GM19025 (cell line): Measurements from ENCODE around the gene KRT77.

Source experiments
- ATAC-seq: cut with Tn5 transposase; IDR thresholded peaks from one replicate; pipeline ENCODE4 v1.9.1; 2021; ENCODE audit warnings: mild to moderate bottlenecking, low read depth, moderate library complexity; ENCODE audit not compliant: unreplicated experiment

The KRT77 gene

DNA sequence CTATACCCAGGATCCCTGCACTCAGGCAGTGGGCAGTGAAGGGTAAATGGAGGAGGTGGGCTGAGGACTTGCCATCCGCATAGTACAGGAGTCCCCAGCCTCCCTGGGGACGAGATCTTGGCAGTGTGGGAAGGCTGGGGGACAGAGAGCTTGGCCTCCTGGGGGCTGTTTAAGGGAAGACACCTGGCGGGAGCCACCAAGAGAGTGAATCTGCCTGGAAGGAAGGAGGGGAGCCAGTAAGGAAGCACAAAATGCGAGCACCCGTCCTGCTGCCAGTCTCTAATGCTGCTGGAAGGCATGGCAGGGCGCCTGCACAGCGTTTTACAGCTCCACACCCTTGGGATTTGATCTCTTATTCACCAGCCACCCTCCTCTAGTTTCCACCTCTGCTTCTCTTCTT, 43.9 kb downstream of the KRT77 start:
- no peak for ATAC-seq

DNA sequence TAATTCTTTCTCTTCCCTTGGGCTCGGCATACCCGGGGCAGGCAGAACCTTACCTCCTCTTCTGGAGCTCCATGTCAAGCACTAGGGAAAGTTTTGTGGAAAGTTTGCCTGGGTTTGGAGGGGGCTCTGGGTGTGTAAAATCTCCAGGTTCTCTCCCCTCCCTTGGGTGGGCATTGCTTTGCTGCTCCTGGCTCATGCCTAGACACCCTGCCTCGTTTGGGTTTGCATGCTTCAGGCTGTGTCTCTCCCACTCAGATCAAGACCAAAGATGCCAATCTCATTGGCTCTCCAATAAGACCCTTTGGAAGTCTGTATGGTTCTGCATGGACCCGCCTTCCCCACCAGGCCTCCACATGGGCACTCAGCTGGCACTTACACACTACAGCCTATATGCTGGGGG, 45.1 kb downstream of the KRT77 start:
- no peak for ATAC-seq

DNA sequence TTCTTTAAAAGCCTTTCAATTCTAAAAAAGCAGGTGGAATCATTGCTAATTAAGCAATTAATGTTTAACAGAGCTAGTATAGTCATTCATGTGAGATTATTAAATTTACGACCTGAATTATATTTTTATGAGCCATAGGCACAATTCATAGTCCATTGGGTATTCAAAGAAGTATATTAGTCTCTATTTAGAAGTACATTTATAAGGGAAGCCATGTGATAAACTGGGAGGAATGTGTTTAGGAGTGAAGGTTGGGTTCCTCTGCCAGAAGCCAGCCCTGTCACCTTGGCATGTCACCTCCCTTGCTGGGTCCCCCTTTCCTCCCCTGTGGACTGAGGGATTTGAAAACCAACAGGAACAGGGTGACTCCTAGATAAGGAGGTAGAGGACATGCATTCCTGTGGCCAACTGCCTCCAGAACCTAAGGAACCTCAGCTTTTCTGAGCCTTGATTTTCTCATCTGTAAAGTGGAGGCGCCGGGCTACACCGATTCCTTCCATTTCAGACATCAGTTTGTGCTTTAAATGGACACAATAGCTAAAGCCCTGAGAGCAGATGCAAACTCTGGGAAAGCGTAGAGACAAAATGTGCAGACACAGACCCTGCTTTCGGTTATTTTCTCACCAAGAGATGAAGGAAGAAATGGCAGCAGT, 45.9 kb downstream of the KRT77 start:
- no peak for ATAC-seq

DNA sequence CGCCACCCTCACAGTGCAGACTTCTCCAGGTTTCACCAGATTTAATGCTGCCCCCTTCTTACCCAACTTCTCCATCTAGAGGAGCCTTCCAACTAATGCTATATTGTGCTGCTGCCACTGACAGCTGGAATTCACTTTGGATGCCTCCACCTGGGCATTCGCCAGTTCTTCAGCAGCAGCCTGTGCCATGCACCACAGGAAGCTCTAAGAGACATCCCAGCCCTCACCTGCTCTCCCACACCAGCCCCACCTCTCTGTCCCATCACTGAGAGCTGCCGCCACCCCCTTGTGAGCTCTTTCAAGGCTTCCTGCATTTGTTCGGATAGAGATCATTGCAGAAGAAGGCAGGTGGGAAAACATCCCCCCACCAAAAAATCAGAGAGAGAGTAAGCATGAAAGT, 46.7 kb downstream of the KRT77 start:
- ATAC-seq: no peak

DNA sequence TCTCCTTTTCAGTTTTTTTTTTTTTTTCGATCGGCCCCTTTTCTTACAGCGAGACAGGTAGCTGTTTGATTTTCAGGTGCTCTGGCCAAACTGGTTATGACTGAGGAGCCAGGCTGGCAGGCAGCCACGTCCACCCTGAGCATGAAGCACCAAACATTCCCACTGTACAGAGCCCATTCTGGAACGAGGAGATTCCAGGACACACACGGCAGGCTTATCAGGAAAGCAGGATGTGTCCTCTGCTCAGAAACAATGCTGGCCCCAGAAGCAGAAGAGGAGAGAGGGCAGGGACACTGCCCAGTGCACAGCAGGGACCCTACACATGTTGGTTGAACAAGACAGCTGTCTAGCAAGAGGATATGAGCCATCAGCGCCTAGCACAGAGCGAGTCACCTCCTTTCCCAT, 47.6 kb downstream of the KRT77 start:
- ATAC-seq: no peak

DNA sequence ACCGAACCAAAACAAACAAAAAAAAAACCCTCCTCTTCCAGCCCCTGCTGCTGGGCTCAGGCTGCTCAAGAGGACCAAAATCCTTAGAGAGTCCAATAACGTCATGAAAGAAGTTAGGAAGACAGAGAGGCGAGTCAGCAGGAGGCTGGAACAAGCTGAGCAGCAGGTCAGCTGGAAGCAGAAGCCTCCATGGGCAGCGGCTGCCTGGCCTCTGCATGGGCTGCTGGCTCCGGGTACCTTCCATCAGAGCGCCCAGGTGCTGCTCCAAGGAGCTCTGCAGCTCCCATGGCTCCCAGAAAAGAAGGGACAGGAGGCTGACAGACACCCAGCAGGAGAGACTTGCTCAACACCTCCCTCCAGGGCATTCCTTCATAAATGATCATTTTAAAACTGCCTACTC, 48.1 kb downstream of the KRT77 start:
- no peak for ATAC-seq

DNA sequence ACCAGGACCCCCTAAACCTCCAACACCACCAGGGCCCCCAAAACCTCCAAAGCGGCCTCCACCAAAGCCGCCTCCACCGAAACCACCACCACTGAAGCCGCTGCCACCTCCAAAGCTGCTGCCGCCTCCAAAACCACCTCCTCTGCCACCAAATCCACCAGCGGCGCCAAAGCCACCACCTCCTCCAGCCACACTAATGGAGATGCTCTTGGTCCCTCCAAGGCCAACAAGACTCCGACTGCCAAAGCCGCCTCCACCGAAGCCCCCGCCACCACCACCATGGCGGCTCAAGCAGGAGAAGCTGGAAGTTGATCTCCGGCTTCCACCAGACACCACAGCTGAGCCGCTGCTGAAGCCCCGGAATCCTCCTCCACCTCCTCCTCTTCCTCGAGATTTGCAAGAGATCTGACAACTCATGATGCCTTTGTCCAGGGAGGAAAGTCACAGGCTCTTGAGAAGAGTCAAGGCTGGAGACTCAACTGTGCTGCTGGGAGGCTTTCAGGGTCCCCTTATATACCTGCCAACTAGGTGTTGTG, 51.5 kb downstream of the KRT77 start, which contains the start of gene KRT2:
Gene KRT2 (minus strand): TSS at position 486 of the 536 bp plus-strand sequence. CDS start 69 bp downstream, at position 417.
- ATAC-seq: no peak

DNA sequence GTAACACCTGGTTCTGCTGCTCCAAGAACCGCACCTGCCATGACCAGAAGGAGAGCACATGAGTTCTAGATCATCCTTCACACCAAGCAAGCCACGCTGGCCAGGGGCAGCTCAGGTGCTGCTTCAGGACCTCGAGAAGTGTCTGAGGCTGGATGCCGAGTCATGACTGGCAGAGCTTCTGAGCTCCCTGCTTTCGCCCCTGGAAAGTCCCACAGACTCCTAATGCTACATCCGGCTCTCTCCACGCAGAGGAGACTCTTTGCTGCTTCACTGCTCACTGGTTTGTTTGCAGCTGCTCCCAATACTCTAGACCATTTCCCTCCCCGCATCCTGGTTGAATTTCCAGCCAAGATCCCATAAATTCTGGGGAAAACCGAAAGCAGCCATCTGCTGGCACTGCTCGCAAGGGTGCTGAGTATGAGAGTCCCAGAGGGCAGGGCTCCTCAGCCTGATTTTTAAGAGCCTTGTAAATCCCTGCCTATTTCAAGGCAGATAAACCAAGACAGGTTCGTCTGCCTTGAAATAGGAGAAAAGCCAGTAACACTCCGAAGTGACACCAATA, 52.7 kb downstream of the KRT77 start:
- no peak for ATAC-seq

DNA sequence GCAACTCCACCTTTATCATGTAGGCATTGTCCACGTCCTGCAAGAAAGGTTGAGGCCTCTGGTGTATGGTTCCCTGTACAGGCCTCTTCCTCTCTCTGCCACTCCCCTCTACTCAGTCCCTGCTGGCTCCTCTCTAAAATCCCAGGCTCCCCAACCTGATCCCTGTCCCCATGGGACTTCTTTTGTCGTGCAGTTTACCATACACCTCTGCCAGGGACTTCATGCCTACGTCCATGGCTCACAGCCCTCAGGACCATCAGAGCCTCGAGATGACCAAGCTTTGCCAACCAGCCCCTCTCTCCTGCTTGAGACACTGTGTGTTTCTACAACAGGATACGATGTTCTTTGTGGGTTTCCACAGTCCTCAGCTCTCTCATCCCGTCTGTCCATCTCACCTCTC, 54.3 kb downstream of the KRT77 start:
- ATAC-seq: no peak

DNA sequence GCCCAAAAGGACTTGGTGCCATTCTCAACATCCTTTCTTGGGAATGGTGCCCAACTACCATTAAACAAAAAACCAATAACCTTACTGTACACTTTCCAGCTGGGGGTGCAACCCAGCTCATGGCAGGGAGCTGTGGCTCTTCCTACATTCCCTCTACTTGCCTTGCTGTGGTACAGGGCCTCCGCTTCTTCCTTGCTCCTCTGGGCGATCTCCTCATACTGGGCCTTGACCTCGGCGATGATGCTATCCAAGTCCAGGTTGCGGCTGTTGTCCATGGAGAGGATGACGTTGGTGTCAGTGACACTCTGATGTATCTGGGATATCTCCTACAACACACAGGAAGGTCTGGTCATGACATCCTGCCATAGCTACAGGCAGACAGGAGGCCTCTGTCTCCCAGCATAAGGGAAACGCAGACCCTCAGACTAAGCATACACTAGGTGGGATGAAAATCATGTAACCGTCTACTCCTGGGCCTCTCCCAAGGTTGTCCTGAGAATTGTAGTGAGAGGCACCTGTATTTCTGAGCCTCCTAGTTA, 55.2 kb downstream of the KRT77 start:
- ATAC-seq: no peak

DNA sequence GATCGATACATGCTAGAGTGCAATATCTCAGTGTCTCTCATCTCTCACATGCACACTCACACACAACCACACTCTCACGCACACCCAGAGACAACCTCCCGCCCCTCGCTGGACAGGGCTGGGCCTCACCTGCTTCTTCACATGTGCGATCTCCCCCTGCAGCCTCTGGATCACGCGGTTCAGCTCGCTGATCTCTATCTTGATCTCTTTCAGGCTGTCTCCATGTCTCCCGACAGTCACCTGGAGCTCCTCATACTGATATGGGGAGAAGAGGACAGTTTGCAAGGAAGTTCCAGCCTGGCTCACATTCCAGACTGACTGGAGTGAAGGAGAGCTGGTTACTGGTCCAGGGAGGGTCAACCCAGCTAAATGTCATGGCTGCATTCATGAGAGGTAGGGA, 55.7 kb downstream of the KRT77 start:
- no peak for ATAC-seq

DNA sequence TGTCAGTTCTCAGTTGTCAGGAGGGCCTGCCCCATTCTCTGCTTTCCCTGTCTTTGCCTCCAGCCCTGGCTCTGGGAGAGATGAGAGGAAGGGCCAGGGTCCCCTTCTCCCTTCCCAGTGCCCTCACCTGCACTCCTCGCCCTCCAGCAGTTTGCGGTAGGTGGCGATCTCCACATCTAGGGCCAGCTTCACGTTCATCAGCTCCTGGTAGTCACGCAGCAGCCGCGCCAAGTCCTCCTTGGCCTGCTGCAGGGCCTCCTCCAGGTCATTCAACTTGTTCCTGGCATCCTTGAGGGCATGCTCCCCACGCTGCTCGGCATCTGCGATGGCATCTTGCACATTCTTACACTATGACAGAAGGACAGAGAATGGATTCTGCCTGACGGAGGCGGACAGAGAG, 56.7 kb downstream of the KRT77 start:
- no peak for ATAC-seq

DNA sequence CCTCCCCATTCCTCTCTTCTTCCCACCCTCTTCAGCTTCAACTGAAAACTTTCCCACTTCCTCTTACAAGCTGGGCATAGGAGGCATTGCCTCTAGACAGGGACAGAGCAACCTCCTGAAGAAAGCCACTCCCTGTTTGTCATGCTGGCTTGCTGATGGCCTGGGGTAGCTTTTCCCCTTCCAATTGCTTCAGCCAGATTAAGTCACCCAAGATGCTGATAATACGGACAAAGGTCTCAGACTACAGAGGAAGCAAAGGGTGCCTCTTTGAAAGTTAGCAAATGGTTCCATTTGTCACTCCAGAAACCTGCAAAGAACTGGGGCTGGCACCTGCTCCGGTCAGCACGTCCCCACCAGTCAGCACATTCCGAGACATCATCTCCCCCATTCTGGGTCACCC, 57.3 kb downstream of the KRT77 start:
- no peak for ATAC-seq

DNA sequence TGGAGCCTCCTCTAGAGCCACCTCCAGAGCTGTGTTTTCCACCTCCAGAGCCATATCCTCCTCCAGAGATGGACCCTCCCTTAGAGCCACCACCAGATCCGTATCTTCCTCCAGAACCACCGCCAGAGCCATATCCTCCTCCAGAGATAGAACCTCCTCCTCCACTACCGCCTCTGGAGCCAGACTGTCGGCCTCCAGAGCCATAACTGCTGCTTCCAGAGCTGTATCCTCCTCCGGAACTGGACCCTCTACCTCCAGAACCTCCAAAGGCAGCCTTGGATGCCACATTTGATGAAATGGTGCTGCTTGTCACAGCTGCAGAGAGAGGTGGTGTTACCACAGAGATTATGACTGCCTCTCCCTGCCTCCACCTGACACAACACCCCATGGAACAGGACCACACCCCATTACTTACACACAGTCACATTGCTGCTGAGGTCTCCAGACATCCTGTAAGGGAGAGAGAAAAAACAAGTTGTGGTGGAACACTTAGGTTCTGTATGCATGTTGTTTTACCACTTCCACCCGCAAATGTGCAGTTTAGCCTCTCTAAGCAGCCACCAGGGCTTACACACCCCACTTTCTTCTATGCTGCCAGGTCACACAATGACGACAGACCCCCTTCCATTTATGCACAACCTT, 58.1 kb downstream of the KRT77 start:
- no peak for ATAC-seq

DNA sequence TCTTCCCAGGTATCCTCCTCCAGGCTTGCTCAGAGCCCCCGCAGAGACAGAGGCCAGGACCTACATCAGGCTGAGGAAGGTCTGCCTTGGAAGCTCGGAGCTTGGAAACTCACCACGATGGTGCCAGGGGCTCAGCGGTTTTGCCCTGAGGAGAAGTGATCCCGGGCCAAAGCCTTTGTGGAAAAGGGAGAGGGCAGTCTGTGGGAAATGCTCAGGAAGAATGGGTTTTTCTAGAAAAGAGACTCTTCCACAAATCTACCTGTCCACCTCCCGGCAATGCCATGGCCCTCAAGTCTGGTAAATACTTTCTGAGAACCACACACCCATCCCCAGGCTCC, 59.3 kb downstream of the KRT77 start:
- no peak for ATAC-seq

DNA sequence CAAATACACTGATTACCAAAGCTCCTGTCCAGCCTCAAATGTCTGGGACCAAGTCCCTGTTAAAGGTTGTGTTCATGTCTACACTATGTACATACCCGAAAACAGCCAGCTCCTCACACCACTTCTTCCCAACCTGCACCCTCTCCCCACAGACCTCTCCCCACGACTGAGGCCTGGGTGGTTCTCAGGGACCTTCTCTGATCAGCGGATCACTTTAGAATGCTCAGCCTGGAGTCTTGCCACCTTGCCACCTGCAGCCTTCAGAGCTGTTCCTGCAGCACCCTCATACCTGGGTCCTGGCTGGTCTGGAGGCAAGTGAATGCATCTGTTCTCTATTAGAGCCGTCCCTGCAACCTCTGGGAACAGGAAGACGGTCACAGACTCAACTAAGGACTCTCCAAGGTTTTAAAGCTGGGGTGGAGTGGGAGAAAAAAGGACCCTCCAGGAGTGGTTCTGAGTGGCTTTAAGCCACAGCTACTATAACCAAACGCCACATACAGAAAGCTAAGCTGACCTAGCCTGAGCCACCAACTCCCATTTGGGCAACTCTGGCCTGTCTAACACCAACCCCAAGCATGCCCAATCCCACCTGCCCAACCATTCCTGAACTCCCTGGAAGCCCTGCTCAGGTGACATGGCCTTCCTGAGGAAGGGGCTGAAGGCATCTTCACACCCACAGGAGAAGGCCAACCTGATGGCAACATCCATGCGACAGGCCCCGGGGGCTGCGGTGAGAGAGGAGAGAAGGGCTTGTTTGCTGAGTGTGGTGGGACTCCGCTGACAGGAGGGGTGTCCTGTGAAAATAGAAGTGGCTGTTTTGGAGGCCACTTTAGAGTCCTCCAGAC, 59.9 kb downstream of the KRT77 start:
- ATAC-seq: no peak

DNA sequence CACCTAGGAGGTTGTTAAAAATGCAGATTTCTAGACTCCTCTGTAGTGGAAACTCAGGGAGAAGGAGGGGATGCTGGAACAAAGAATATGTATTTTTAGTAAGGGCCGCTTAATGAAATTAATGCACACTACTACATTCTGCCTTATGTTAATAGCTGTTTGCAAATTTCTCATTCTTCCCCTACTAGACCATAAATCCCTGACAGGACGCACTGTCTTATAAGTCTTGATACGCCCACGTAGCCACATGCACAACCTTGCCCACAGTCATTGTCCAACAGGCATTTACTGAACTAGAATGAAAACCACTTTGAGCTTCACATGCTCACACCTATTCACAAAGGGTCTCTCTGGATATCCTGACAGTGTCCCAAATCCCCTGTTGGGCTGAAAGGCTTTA, 61.9 kb downstream of the KRT77 start:
- no peak for ATAC-seq
